ENCODE data around the gene DPP6.

GRCh38 chr7:154289119-154289518, 236.9 kb downstream of the DPP6 start:
- no peak for TF ChIP-seq HNRNPK (IDR thresholded peaks at IDR 0.05; ENCODE audit: low read depth, low read length, poor library complexity, severe bottlenecking)
- no peak for TF ChIP-seq MAFK (IDR thresholded peaks at IDR 0.05; ENCODE audit: low read length)
- no peak for TF ChIP-seq KDM2B (CRISPR knock-in tag; IDR thresholded peaks at IDR 0.05)
- no peak for TF ChIP-seq SMAD1 (IDR thresholded peaks at IDR 0.05; ENCODE audit: low read depth, low read length, partially characterized antibody)
- no peak for TF ChIP-seq TAF7 (tag; IDR thresholded peaks at IDR 0.05)
- TF ChIP-seq EZH2 (IDR thresholded peaks at IDR 0.05; ENCODE audit: borderline replicate concordance, low read depth, low read length) = no peak
- TF ChIP-seq TEAD1 (CRISPR knock-in tag; IDR thresholded peaks at IDR 0.05) = no peak
- TF ChIP-seq NFYB (IDR thresholded peaks at IDR 0.05; ENCODE audit: extremely low read depth, insufficient read length) = no peak
- no peak for TF ChIP-seq HDAC6 (IDR thresholded peaks at IDR 0.05; ENCODE audit: low read depth, low read length)
- no peak for TF ChIP-seq ARID4B (CRISPR knock-in tag; IDR thresholded peaks at IDR 0.05)
- TF ChIP-seq SMARCE1 (IDR thresholded peaks at IDR 0.05) = no peak
- TF ChIP-seq RCOR1 (IDR thresholded peaks at IDR 0.05; ENCODE audit: borderline replicate concordance in 1 of 2, low read depth in 2 of 2, low read length in 2 of 2) = no peak
- no peak for TF ChIP-seq CTCF (IDR thresholded peaks at IDR 0.05 in 2 of 3, conservative IDR thresholded peaks at IDR 0.05 in 1 of 3; ENCODE audit: insufficient read depth in 2 of 3, low read depth in 1 of 3, low read length in 3 of 3)
